ENCODE results near the gene LAGE3. TPM values are rescaled to one million over a fixed set of nuclear protein-coding genes. Genes with fewer than 3 reads are reported as not detected.

Gene LAGE3
- total and polyA plus RNA-seq, 2 donors from 2014 or later, result 10.0 to 29.0 TPM

- H3K9ac ChIP-seq (ENCODE audit: low read length in 3 of 3), result no peak overlapping the region
- no peaks in the 10 kb centered on the region for H3K4me1 ChIP-seq (ENCODE audit: control insufficient read depth in 2 of 3, insufficient read depth in 2 of 3, low read depth in 1 of 3, low read length in 3 of 3)
- no peak overlapping the region for H3K27ac ChIP-seq (ENCODE audit: low read depth in 2 of 2, low read length in 2 of 2)
- FAIRE-seq, result no peak
- no peak for TF ChIP-seq CTCF (IDR thresholded peaks at IDR 0.05; ENCODE audit: borderline replicate concordance, extremely low read depth, insufficient read depth)
- no peak for DNase-seq
- no peak overlapping the region for H3K4me3 ChIP-seq (ENCODE audit: low read length in 3 of 3)
- no peaks in the 10 kb centered on the region for H3K9me3 ChIP-seq (ENCODE audit: control insufficient read depth in 2 of 3, insufficient read depth in 1 of 3, low read length in 3 of 3)
- intact Hi-C loops (cut with DNase I), result no loop called here
- no peaks in the 10 kb centered on the region for H3K36me3 ChIP-seq (ENCODE audit: control insufficient read depth in 2 of 3, insufficient read depth in 3 of 3, low read length in 3 of 3)
- no peaks in the 10 kb centered on the region for H3K27me3 ChIP-seq (ENCODE audit: control insufficient read depth, insufficient read depth, low read length)
Observed at GRCh38 chrX:154469880-154470279, 9.2 kb downstream of the LAGE3 start.

- DNase-seq (no peak), FAIRE-seq (no peak)
- no peak overlapping the region for H3K27ac ChIP-seq (ENCODE audit: low read depth in 2 of 2, low read length in 2 of 2)
- no peak overlapping the region for H3K9ac ChIP-seq (ENCODE audit: low read length in 3 of 3)
- H3K9me3 ChIP-seq (ENCODE audit: control insufficient read depth in 2 of 3, insufficient read depth in 1 of 3, low read length in 3 of 3), result no peaks in the 10 kb centered on the region
- no peaks in the 10 kb centered on the region for H3K36me3 ChIP-seq (ENCODE audit: control insufficient read depth in 2 of 3, insufficient read depth in 3 of 3, low read length in 3 of 3)
- no peaks in the 10 kb centered on the region for H3K4me1 ChIP-seq (ENCODE audit: control insufficient read depth in 2 of 3, insufficient read depth in 2 of 3, low read depth in 1 of 3, low read length in 3 of 3)
- no peak overlapping the region for H3K4me3 ChIP-seq (ENCODE audit: low read length in 3 of 3)
- intact Hi-C loops (cut with DNase I), result no loop called here
- no peak for TF ChIP-seq CTCF (IDR thresholded peaks at IDR 0.05; ENCODE audit: borderline replicate concordance, extremely low read depth, insufficient read depth)
- H3K27me3 ChIP-seq (ENCODE audit: control insufficient read depth, insufficient read depth, low read length), result no peaks in the 10 kb centered on the region
Observed at GRCh38 chrX:154469114-154469513, 10.0 kb downstream of the LAGE3 start.

GRCh38 chrX:154468217-154468616 is 10.9 kb downstream of the LAGE3 start:
- no peak for TF ChIP-seq CTCF (IDR thresholded peaks at IDR 0.05; ENCODE audit: borderline replicate concordance, extremely low read depth, insufficient read depth)
- Histone ChIP-seq H3K4me3 (ENCODE audit: low read length in 3 of 3) (no peak overlapping the region), H3K36me3 (ENCODE audit: control insufficient read depth in 2 of 3, insufficient read depth in 3 of 3, low read length in 3 of 3) (no peaks in the 10 kb centered on the region), H3K27me3 (ENCODE audit: control insufficient read depth, insufficient read depth, low read length) (no peaks in the 10 kb centered on the region), H3K27ac (ENCODE audit: low read depth in 2 of 2, low read length in 2 of 2) (no peak overlapping the region), H3K9me3 (ENCODE audit: control insufficient read depth in 2 of 3, insufficient read depth in 1 of 3, low read length in 3 of 3) (no peaks in the 10 kb centered on the region), H3K4me1 (ENCODE audit: control insufficient read depth in 2 of 3, insufficient read depth in 2 of 3, low read depth in 1 of 3, low read length in 3 of 3) (no peaks in the 10 kb centered on the region), H3K9ac (ENCODE audit: low read length in 3 of 3) (no peak overlapping the region)
- FAIRE-seq (no peak), DNase-seq (no peak)
- intact Hi-C loops (cut with DNase I), result no loop called here

- Histone ChIP-seq H3K4me1 (ENCODE audit: control insufficient read depth in 2 of 3, insufficient read depth in 2 of 3, low read depth in 1 of 3, low read length in 3 of 3) (no peaks in the 10 kb centered on the region), H3K9ac (ENCODE audit: low read length in 3 of 3) (no peak overlapping the region), H3K9me3 (ENCODE audit: control insufficient read depth in 2 of 3, insufficient read depth in 1 of 3, low read length in 3 of 3) (no peaks in the 10 kb centered on the region), H3K36me3 (ENCODE audit: control insufficient read depth in 2 of 3, insufficient read depth in 3 of 3, low read length in 3 of 3) (no peaks in the 10 kb centered on the region), H3K27ac (ENCODE audit: low read depth in 2 of 2, low read length in 2 of 2) (no peak overlapping the region), H3K4me3 (ENCODE audit: low read length in 3 of 3) (no peak overlapping the region), H3K27me3 (ENCODE audit: control insufficient read depth, insufficient read depth, low read length) (no peaks in the 10 kb centered on the region)
- DNase-seq (no peak), FAIRE-seq (no peak)
- TF ChIP-seq CTCF (IDR thresholded peaks at IDR 0.05; ENCODE audit: borderline replicate concordance, extremely low read depth, insufficient read depth), result no peak
- intact Hi-C loops (cut with DNase I), result no loop called here
Observed at GRCh38 chrX:154467556-154467955, 11.5 kb downstream of the LAGE3 start.

Measured in kidney (tissue), 14 donors.